ENCODE measurements around the gene FEZF1.

Gene FEZF1

DNA sequence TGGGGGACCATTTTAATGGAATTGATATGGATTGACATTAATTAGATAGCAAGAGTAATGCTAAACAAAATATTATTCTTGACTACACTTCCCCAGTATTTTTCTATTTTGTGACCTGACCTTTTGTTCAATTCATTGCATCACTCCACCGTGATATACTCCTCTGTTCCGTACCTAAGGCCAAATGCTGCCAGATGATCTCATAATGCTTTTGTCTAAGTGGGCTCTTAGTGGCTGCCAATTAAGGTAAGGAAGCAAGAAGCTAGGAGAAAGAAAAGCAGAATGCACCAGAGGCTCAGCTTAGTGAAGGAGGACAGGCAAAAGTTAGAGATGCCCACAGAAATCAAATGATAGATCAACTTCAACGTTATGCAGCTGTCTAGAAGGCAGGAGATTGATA lies 36.4 kb downstream of the FEZF1 start:
- no peak for DNase-seq (ENCODE audit: low spot score)

GRCh38 chr7:122262246-122262645 lies 42.3 kb downstream of the FEZF1 start:
- no peak for DNase-seq (ENCODE audit: low spot score)

- no peak for DNase-seq (ENCODE audit: low spot score)
Observed at GRCh38 chr7:122261442-122261841, 43.1 kb downstream of the FEZF1 start.

DNA sequence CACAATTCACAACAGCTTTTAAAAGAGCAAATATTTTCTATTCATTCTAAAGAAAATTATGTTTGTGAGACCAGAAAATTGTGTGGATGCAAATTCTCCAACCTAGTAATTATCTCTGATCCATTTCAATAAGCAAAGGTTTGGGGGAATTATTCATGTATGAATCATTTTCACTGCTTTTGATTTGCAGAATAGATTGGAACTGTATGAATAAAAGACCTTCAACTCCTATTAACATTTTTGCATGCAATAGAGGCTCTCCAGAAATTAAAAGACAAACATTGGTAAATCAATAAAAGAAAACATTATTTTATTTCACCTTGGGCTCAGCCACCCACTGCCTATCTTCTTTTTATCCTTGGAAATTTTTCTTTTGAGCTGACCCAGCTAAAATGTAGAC lies 43.5 kb downstream of the FEZF1 start:
- DNase-seq (ENCODE audit: low spot score): no peak

GRCh38 chr7:122260336-122260735 lies 44.2 kb downstream of the FEZF1 start:
- DNase-seq (ENCODE audit: low spot score): no peak

DNA sequence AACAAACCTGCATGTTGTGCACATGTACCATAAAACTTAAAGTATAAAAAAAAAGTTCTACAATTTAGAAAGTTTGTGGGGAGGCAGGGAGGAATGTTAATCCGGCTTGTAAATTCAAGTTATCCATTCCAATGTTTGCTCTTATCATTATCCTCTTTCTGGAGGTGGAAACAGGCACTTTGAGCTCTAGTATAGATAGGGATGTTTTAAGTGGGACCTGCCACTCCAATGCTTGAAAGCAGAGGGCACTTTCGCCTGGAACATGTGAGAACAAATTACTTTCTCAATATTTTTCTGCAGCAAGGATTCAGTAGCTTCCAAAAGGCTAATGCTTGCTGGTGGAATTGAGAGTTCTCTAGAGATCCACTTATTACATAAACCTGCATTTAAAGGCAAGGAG lies 45.6 kb downstream of the FEZF1 start:
- no peak for DNase-seq (ENCODE audit: low spot score)

GRCh38 chr7:122257056-122257455 lies 47.5 kb downstream of the FEZF1 start:
- DNase-seq (ENCODE audit: low spot score): no peak

GRCh38 chr7:122256046-122256445 lies 48.5 kb downstream of the FEZF1 start:
- no peak for DNase-seq (ENCODE audit: low spot score)

DNA sequence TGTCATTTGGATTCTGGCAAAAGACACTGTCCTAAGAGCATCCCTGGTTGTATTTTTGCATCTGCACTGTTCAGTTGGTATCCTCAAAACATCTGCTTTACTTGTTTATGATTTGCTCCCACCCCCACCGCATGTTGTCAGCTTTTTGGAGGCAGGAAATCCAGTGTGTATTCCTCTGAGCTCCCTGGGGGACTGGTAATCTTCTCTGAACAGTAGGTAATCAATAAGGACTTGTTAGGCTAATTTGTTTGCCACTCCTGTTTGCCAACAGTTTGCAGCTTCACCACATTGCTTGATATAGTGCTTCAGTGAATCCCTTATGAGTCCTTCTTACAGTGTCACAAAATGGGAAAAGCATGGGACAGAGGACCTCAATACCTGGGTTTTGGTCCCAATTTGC lies 49.1 kb downstream of the FEZF1 start:
- no peak for DNase-seq (ENCODE audit: low spot score)
